BLaER1 treated with 17β-estradiol and CSF1 and Interleukin-3, amounts not matched to agents 10 nM and 100 nM (cell line): ENCODE results near the gene UBL4B.

Experiments
- H3K27ac ChIP-seq, 11 experiments: shearing (Covaris generic); formaldehyde crosslinking; 2 replicates each; pipeline ENCODE4 v1.8.1; 2022
- H3K27me3 ChIP-seq, 11 experiments: shearing (Covaris generic); formaldehyde crosslinking; 2 replicates each; pipeline ENCODE4 v1.8.1; 2022
- H3K36me3 ChIP-seq, 11 experiments: shearing (Covaris generic); formaldehyde crosslinking; 2 replicates each; pipeline ENCODE4 v1.8.1; 2022
- H3K4me1 ChIP-seq, 10 experiments: shearing (Covaris generic); formaldehyde crosslinking; 2 replicates each; pipeline ENCODE4 v1.8.1; 2022
- H3K4me2 ChIP-seq, 11 experiments: shearing (Covaris generic); formaldehyde crosslinking; 2 replicates each; pipeline ENCODE4 v1.8.1; 2022
- H3K4me3 ChIP-seq, 10 experiments: shearing (Covaris generic); formaldehyde crosslinking; 2 replicates each; pipeline ENCODE4 v1.8.1; 2022
- H3K9ac ChIP-seq, 11 experiments: shearing (Covaris generic); formaldehyde crosslinking; 2 replicates each; pipeline ENCODE4 v1.8.1; 2022
- H3K9me3 ChIP-seq, 11 experiments: shearing (Covaris generic); formaldehyde crosslinking; replicated peaks in 1 of 11; 2 replicates each; pipeline ENCODE4 v1.8.1; 2022
- H4K20me1 ChIP-seq, 11 experiments: shearing (Covaris generic); formaldehyde crosslinking; 2 replicates each; pipeline ENCODE4 v1.8.1; 2022
- Cebpa-rat ChIP-seq, 11 experiments: shearing (Covaris generic); IDR thresholded peaks; 2 replicates each; pipeline ENCODE4 v1.8.1; 2022

Gene UBL4B

GRCh38 chr1:110114784-110115183 is 2.5 kb downstream of the UBL4B start:
- Histone ChIP-seq H3K27me3 (0 out of 22 replicates have a peak, but pooled peaks cover 0 to 6% (median 0%) of the 10 kb centered on the region in 11 experiments), H3K9me3 (no peaks in the 10 kb centered on the region), H3K4me3 (no peak overlapping the region), H3K36me3 (no peaks in the 10 kb centered on the region), H3K4me2 (no peak overlapping the region), H3K4me1 (peaks cover 0 to 8% (median 0%) of the 10 kb centered on the region in 10 experiments; a peak in 1 of 20 replicates), H3K9ac (no peak overlapping the region), H4K20me1 (no peaks in the 10 kb centered on the region), H3K27ac (no peak overlapping the region)
- no peak for TF ChIP-seq Cebpa-rat (IDR thresholded peaks at IDR 0.05)

DNA sequence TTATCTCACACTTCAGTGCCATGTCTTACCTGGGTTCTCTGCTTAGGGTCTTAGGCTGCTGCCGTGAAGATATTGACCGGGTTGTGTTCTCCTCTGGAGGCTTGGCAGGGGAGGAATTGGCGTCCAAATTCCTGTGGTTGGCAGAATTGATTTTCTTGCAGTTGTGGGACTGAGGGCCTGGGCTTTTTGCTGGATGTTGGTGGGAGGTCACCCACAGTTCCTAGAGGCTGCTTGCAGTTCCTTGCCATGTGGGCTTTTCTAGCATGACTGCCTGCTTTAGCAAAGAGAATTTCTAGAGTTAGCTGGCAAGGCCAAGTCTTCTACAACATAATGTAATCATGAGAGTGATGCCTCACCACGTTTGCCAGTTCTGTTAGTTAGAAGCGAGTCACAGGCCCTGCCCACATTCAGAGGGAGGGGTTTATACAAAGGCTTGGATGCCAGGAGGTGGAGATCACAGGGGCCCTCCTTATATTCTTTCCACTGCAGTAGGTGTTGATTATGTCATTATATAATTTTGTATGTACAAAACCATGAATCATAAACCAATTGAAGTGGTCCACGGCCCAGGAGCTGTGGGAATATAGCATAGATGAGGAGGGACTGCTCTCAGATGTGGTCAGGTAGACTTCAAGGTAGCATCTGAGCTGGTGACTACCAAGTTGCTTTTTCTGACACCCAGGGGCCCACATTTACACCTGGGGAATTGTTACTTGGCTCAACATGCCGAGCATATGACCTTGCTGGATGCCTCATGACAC is 6.6 kb downstream of the UBL4B start:
- peaks cover 0 to 4% (median 0%) of the 10 kb centered on the region in 10 experiments; a peak in 2 of 20 replicates for H3K4me1 ChIP-seq
- no peak overlapping the region for H3K4me3 ChIP-seq
- no peak for TF ChIP-seq Cebpa-rat (IDR thresholded peaks at IDR 0.05)
- peaks cover 6 to 30% (median 24%) of the 10 kb centered on the region in 11 experiments; a peak in 21 of 22 replicates for H3K9me3 ChIP-seq
- no peaks in the 10 kb centered on the region for H4K20me1 ChIP-seq
- H3K27ac ChIP-seq = no peak overlapping the region
- H3K9ac ChIP-seq = no peak overlapping the region
- no peaks in the 10 kb centered on the region for H3K27me3 ChIP-seq
- no peaks in the 10 kb centered on the region for H3K36me3 ChIP-seq
- no peak overlapping the region for H3K4me2 ChIP-seq

GRCh38 chr1:110119843-110120242 is 7.6 kb downstream of the UBL4B start:
- H3K4me3 ChIP-seq = no peak overlapping the region
- TF ChIP-seq Cebpa-rat (IDR thresholded peaks at IDR 0.05) = no peak
- no peak overlapping the region for H3K27ac ChIP-seq
- no peaks in the 10 kb centered on the region for H3K36me3 ChIP-seq
- peaks cover 9 to 37% (median 29%) of the 10 kb centered on the region in 11 experiments; a peak in 21 of 22 replicates for H3K9me3 ChIP-seq
- peaks cover 0 to 4% (median 0%) of the 10 kb centered on the region in 10 experiments; a peak in 2 of 20 replicates for H3K4me1 ChIP-seq
- H3K4me2 ChIP-seq = peak overlapping the region in 1 of 11 experiments; percentile 22; a peak in 2 of 22 replicates
- no peaks in the 10 kb centered on the region for H3K27me3 ChIP-seq
- no peaks in the 10 kb centered on the region for H4K20me1 ChIP-seq
- no peak overlapping the region for H3K9ac ChIP-seq

DNA sequence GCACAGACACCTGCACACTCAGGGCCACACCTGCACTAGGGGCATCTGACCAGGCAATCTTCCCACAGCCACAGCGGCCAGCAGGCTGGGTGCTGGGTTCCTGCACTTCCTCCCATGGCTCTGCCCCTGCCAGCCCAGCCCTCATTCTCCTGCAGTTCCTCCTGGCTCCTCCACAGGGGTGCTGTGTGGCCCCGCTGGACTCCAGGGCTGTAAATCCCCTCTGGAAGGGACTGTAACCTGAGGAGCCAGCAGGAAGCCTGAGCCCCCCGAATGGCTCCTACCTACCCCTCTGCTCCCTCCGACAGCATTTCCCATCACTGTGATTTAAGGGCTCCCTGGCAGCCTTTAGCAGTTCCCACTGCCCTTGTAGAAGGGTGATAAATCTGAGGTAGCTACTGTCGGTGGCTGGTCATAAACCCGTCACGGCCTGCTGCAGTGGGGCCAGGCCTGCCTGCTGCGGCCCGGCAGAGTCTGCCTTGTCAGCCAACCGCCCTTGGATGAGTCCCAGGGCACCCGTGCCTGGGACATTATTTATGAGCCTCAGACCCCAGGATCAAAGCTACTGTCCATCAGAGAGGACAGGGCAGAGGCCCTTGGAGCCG is 8.8 kb downstream of the UBL4B start:
- Histone ChIP-seq H3K27me3 (no peaks in the 10 kb centered on the region), H3K4me1 (peaks cover 0 to 4% (median 0%) of the 10 kb centered on the region in 10 experiments; a peak in 2 of 20 replicates), H3K4me2 (no peak overlapping the region), H3K36me3 (no peaks in the 10 kb centered on the region; a peak in 1 of 22 replicates), H3K4me3 (no peak overlapping the region), H3K27ac (no peak overlapping the region), H3K9me3 (peaks cover 14 to 49% (median 37%) of the 10 kb centered on the region in 11 experiments), H4K20me1 (no peaks in the 10 kb centered on the region), H3K9ac (no peak overlapping the region)
- TF ChIP-seq Cebpa-rat (IDR thresholded peaks at IDR 0.05) = no peak

DNA sequence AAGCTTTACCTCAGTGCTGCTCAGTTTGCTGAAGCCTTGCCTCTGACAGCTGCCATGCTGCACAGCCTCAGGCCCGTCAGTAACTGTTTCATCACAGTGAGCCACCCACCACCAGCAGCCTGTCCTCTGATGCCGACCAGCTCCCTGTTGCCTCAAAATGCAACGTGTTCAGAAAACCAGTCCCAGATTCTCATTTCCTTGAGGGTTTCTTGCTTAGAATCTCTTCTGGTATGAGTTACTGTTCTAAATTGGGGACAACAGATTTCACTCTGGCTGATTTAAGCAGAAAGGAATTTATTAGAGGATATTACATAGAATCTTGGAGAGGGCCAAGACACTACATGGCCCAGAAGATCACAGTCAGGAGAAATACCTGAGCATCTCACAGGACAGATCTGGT is 11.0 kb downstream of the UBL4B start:
- H3K9me3 ChIP-seq = peaks cover 22 to 58% (median 47%) of the 10 kb centered on the region in 11 experiments
- peaks cover 0 to 2% (median 0%) of the 10 kb centered on the region in 11 experiments; a peak in 4 of 22 replicates for H3K27me3 ChIP-seq
- TF ChIP-seq Cebpa-rat (IDR thresholded peaks at IDR 0.05) = no peak
- H3K27ac ChIP-seq = no peak overlapping the region
- no peak overlapping the region for H3K4me3 ChIP-seq
- no peak overlapping the region for H3K4me2 ChIP-seq
- no peaks in the 10 kb centered on the region; a peak in 1 of 22 replicates for H4K20me1 ChIP-seq
- H3K9ac ChIP-seq = no peak overlapping the region
- no peaks in the 10 kb centered on the region; a peak in 1 of 22 replicates for H3K36me3 ChIP-seq
- peaks cover 0 to 14% (median 5%) of the 10 kb centered on the region in 10 experiments; a peak in 9 of 20 replicates for H3K4me1 ChIP-seq

- Histone ChIP-seq H3K4me3 (no peak overlapping the region), H3K4me2 (no peak overlapping the region), H3K27me3 (peaks cover 15 to 28% (median 25%) of the 10 kb centered on the region in 11 experiments), H4K20me1 (no peaks in the 10 kb centered on the region; a peak in 2 of 22 replicates), H3K9ac (no peak overlapping the region), H3K27ac (no peak overlapping the region), H3K9me3 (peaks cover 22 to 56% (median 41%) of the 10 kb centered on the region in 11 experiments), H3K36me3 (no peaks in the 10 kb centered on the region; a peak in 1 of 22 replicates), H3K4me1 (peaks cover 8 to 34% (median 23%) of the 10 kb centered on the region in 10 experiments; a peak in 18 of 20 replicates)
- TF ChIP-seq Cebpa-rat (IDR thresholded peaks at IDR 0.05) = no peak
Observed at GRCh38 chr1:110125810-110126209, 13.6 kb downstream of the UBL4B start.

GRCh38 chr1:110130113-110130591 is 17.9 kb downstream of the UBL4B start:
- peaks cover 8 to 45% (median 26%) of the 10 kb centered on the region in 10 experiments; a peak in 18 of 20 replicates for H3K4me1 ChIP-seq
- H3K27ac ChIP-seq = no peak overlapping the region
- H3K36me3 ChIP-seq = no peaks in the 10 kb centered on the region; a peak in 1 of 22 replicates
- peaks cover 9 to 20% (median 18%) of the 10 kb centered on the region in 11 experiments for H3K9me3 ChIP-seq
- peak overlapping the region in 1 of 10 experiments; percentile 12; a peak in 1 of 20 replicates for H3K4me3 ChIP-seq
- H3K9ac ChIP-seq = peak overlapping the region in 1 of 11 experiments; percentile 6; a peak in 1 of 22 replicates
- H3K27me3 ChIP-seq = peaks cover 18 to 38% (median 31%) of the 10 kb centered on the region in 11 experiments
- peak overlapping the region; percentile 37 to 87 (median 74); a peak in 20 of 22 replicates for H3K4me2 ChIP-seq
- H4K20me1 ChIP-seq = no peaks in the 10 kb centered on the region; a peak in 2 of 22 replicates
- TF ChIP-seq Cebpa-rat (IDR thresholded peaks at IDR 0.05) = no peak

DNA sequence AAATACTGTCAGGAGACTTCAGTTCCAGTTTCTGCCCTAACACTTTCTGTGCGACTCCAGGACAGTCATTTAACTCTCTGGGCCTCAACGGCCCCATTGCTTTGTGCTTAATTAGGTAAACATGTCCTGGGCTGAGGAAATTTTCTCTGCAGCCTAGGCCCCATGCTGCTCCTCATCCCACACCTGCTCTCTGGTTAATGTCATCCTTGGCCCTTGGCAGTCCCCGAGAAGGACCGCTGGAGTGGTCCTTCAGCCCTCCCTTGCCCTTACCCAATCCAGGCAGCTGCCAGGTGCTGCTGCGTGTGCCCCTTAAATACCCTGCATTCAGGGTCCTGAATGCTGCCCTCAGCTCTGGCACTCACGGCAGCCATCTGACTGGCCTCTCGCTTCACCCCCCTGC is 18.7 kb downstream of the UBL4B start:
- H3K27me3 ChIP-seq = peaks cover 18 to 38% (median 31%) of the 10 kb centered on the region in 11 experiments
- no peaks in the 10 kb centered on the region; a peak in 2 of 22 replicates for H4K20me1 ChIP-seq
- H3K9me3 ChIP-seq = peaks cover 6 to 12% (median 10%) of the 10 kb centered on the region in 11 experiments
- no peak overlapping the region for H3K4me3 ChIP-seq
- H3K36me3 ChIP-seq = no peaks in the 10 kb centered on the region; a peak in 1 of 22 replicates
- peaks cover 8 to 53% (median 31%) of the 10 kb centered on the region in 10 experiments; a peak in 18 of 20 replicates for H3K4me1 ChIP-seq
- H3K4me2 ChIP-seq = peak overlapping the region in 8 of 11 experiments; percentile 68 to 87 (median 78); a peak in 13 of 22 replicates
- H3K9ac ChIP-seq = no peak overlapping the region
- no peak overlapping the region for H3K27ac ChIP-seq
- no peak for TF ChIP-seq Cebpa-rat (IDR thresholded peaks at IDR 0.05)

DNA sequence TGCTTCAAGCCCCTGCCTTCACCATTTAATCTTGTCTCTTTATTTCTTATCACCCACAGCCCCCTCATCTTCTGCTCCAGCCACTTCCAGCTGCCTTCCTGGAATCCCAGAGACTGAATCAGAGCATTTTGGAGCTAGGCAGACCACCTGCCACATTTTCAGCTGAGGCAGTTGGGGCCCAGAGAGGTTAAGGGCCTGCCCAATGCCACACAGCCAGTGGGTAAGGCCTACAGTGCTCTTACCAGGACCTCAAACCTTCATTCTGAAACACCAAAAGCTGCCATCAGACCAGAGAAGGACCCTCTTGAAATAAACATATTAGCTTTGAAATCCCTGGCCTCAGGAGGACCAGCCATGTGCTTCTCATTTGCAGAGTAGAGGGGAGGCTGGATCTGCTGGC is 20.4 kb downstream of the UBL4B start:
- Histone ChIP-seq H3K27ac (no peak overlapping the region), H3K4me1 (peaks cover 13 to 63% (median 45%) of the 10 kb centered on the region in 10 experiments), H3K27me3 (peaks cover 18 to 38% (median 31%) of the 10 kb centered on the region in 11 experiments)

More for the DNA sequence above, 20.4 kb downstream of the UBL4B start:
- Histone ChIP-seq H3K9ac (no peak overlapping the region), H4K20me1 (no peaks in the 10 kb centered on the region; a peak in 2 of 22 replicates), H3K9me3 (no peaks in the 10 kb centered on the region), H3K36me3 (no peaks in the 10 kb centered on the region), H3K4me2 (no peak overlapping the region), H3K4me3 (no peak overlapping the region)
- no peak for TF ChIP-seq Cebpa-rat (IDR thresholded peaks at IDR 0.05)
